Heart left ventricle (tissue), 13 donors: Measurements from ENCODE around the gene LCMT2.

ENCODE experiments used
- CTCF ChIP-seq, 12 donors: fragments of 200-600 bp; sonication (generic) in 4 of 12; IDR thresholded peaks; one replicate each; pipeline versions ENCODE4 v1.5.0 to v1.8.0; 2018 to 2022; ENCODE audit warnings: antibody characterized with exemption in 12 of 12, mild to moderate bottlenecking in 5 of 12
- POLR2A ChIP-seq, 2 donors: fragments of 450-650 bp; IDR thresholded peaks; one replicate each; pipeline ENCODE4 v1.6.1; 2017; ENCODE audit warnings: antibody characterized with exemption in 2 of 2, mild to moderate bottlenecking in 2 of 2, moderate library complexity in 2 of 2
- donor health status: ischemic (EF 13 %, LVEDD 7.1; RV severe dilation, severe dysfunction).
- donor health status: DM: no; HTN: yes; CAD: no.
- donor health status: DM: no; HTN: no; CAD: no.
- donor health status: ischemic (EF 25% LVEDD 6.9; RV normal size, moderate dysfunction).
- donor health status: ischemic (EF 25% LVEDD 5.7; RV mildly dilated, moderate dysfunction).
- donor health status: ischemic (EF 35%, LVEDD 5.7; RV mildly dilated, moderate dysfunction).
- donor health status: nonischemic (EF 11% LVEDD 7.7; RV severe dilation, severe dysfunction).
- donor health status: DM: yes; HTN: yes; CAD: no.
- donor health status: PGD.
- donor health status: ischemic (EF 29% LVEDD 5.4; RV normal size, mild dysfunction).
- donor health status: nonischemic (EF 23%, LVEDD 6.1; RV moderate dilation, normal function).

DNA sequence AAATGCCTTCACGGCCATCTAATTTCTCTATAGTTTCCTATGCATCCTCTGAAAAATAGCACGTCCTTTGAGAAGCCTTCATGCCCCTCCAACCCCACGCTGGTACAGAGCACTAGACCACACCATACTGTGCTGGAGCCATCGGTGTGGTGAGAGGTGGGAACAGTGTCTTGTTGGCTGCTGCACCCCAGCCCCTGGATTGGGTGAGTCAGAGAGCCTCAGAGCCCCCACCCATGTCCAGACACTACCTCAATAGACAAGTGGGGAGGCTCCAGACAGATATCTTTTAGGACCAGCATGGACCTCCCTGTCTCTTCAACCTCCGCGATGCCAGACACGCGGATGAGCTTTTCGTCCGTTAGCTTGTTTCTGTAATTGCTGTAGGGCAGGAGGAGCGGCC is 51.5 kb downstream of the LCMT2 start:
- TF ChIP-seq POLR2A (IDR thresholded peaks at IDR 0.05) (no peak), CTCF (IDR thresholded peaks at IDR 0.05) (no peak)
